GM12878 (cell line): ENCODE measurements around the gene MOAP1. TPM values are rescaled to one million over a fixed set of nuclear protein-coding genes. Genes with fewer than 3 reads are reported as not detected.

ENCODE experiments used
- ATAC-seq: fragments of 200-7000 bp; cut with Tn5 transposase; 3 replicates; pipeline ENCODE4 v1.9.1; 2020; ENCODE audit warnings: mild to moderate bottlenecking, moderate library complexity
- BruUV-seq: library from RNA; stranded (reverse); fragments of 400-500 nt; replicated peaks from 2 replicates; lab custom pipeline; 2021; lab: Mats Ljungman, UMichigan
- CTCF ChIA-PET: fragments of 300-600 bp; sonication (Branson Sonifier 250); formaldehyde crosslinking; extraction: SDS; loops from one replicate; lab custom pipeline; 2021; ENCODE audit warnings: inconsistent platforms; lab: Yijun Ruan, JAX
- POLR2A ChIA-PET: fragments of 350-600 bp; formaldehyde crosslinking; extraction: SDS; loops from one replicate; lab custom pipeline; 2021; ENCODE audit warnings: inconsistent platforms; lab: Charles Lee
- RAD21 ChIA-PET: fragments of 300-600 bp; sonication (Branson Sonifier 250); formaldehyde crosslinking; loops from one replicate; lab custom pipeline; 2023; ENCODE audit warnings: antibody characterized with exemption; ENCODE audit not compliant: unreplicated experiment; lab: Charles Lee
- SMC1A ChIA-PET: fragments of 300-600 bp; sonication (Branson Sonifier 250); formaldehyde crosslinking; loops from one replicate; lab custom pipeline; 2023; ENCODE audit not compliant: unreplicated experiment, uncharacterized antibody; lab: Charles Lee
- DNase-seq: peaks from one replicate; pipeline ENCODE4 v3.0.0-alpha.2; 2011; ENCODE audit warnings: low read depth, low spot score
- FAIRE-seq: peaks from 3 replicates; lab custom pipeline; 2011; peaks lifted over from hg19 to GRCh38; lab: Jason Lieb, UNC
- H2AFZ ChIP-seq: 2 replicates; pipeline ENCODE4 v1.6.0; 2011; ENCODE audit warnings: low read depth, low read length, control low read depth; ENCODE audit not compliant: control insufficient read depth
- H3K27ac ChIP-seq: 2 replicates; pipeline ENCODE4 v1.5.1; 2011; ENCODE audit warnings: control low read depth; ENCODE audit not compliant: control insufficient read depth, insufficient read depth
- H3K27me3 ChIP-seq, 2 experiments: replicated peaks in 1 of 2; 2 replicates each; pipeline versions ENCODE4 v1.6.0 to v1.6.1; 2011; ENCODE audit warnings: low read length in 1 of 2; ENCODE audit not compliant: control insufficient read depth in 2 of 2, insufficient read depth in 2 of 2
- H3K36me3 ChIP-seq, 2 experiments: 2 replicates each; pipeline ENCODE4 v1.5.1; 2011; ENCODE audit warnings: low read length in 1 of 2; ENCODE audit not compliant: control insufficient read depth in 2 of 2, insufficient read depth in 2 of 2
- H3K4me1 ChIP-seq: 2 replicates; pipeline ENCODE4 v1.6.1; 2011; ENCODE audit warnings: mild to moderate bottlenecking, low read length, moderate library complexity, mixed read lengths; ENCODE audit not compliant: control insufficient read depth, insufficient read depth
- H3K4me2 ChIP-seq: 2 replicates; pipeline ENCODE4 v1.6.0; 2011; ENCODE audit warnings: control low read depth; ENCODE audit not compliant: control insufficient read depth, insufficient read depth
- H3K4me3 ChIP-seq: fragments of 200-600 bp; sonication (generic); 2 replicates; pipeline ENCODE4 v1.5.1; 2016
- H3K79me2 ChIP-seq: 2 replicates; pipeline ENCODE4 v1.6.0; 2011; ENCODE audit warnings: low read length; ENCODE audit not compliant: control insufficient read depth, insufficient read depth
- H3K9ac ChIP-seq: 2 replicates; pipeline ENCODE4 v1.8.0; 2011; ENCODE audit warnings: low read length, control low read depth, mixed read lengths; ENCODE audit not compliant: control insufficient read depth, insufficient read depth
- H3K9me3 ChIP-seq: replicated peaks from 3 replicates; pipeline ENCODE4 v1.5.1; 2011; ENCODE audit warnings: mild to moderate bottlenecking, low read length; ENCODE audit not compliant: control insufficient read depth, insufficient read depth
- H4K20me1 ChIP-seq: 2 replicates; pipeline ENCODE4 v1.6.0; 2011; ENCODE audit not compliant: control insufficient read depth, insufficient read depth
- ETV6 ChIP-seq, 2 experiments: fragments of 450-650 bp in 1 of 2; IDR thresholded peaks in 1 of 2; conservative IDR thresholded peaks in 1 of 2; 2 replicates each; pipeline ENCODE4 v1.6.1; 2014; ENCODE audit warnings: antibody characterized with exemption in 1 of 2, borderline replicate concordance in 1 of 2, low read depth in 1 of 2, mild to moderate bottlenecking in 1 of 2, moderate library complexity in 1 of 2
- FOS ChIP-seq: IDR thresholded peaks from 3 replicates; pipeline ENCODE4 v1.6.1; 2011; ENCODE audit warnings: borderline replicate concordance; ENCODE audit not compliant: insufficient read length; ENCODE audit errors: extremely low read depth
- RAD21 ChIP-seq: IDR thresholded peaks from 2 replicates; pipeline ENCODE4 v1.6.1; 2011; ENCODE audit warnings: mild to moderate bottlenecking, low read depth, low read length, moderate library complexity; ENCODE audit not compliant: insufficient read depth
- SMC3 ChIP-seq: IDR thresholded peaks from 2 replicates; pipeline ENCODE4 v1.6.1; 2011; ENCODE audit warnings: low read length, improper control_type of control experiment, borderline replicate concordance
- TCF7 ChIP-seq: IDR thresholded peaks from 2 replicates; pipeline ENCODE4 v1.6.1; 2014; ENCODE audit warnings: antibody characterized with exemption, borderline replicate concordance
- ZNF384 ChIP-seq: IDR thresholded peaks from 2 replicates; pipeline ENCODE4 v1.6.1; 2012; ENCODE audit warnings: low read depth, mild to moderate bottlenecking, low read length, improper control_type of control experiment, borderline replicate concordance
- WGBS: methylation state at CpG from one replicate; pipeline ENCODE4 v1.1.6; 2016; ENCODE audit warnings: low lambda C conversion rate; ENCODE audit not compliant: insufficient replicate concordance, insufficient coverage; ENCODE audit errors: missing lambda C conversion rate; 5-methylcytosine and 5-hydroxymethylcytosine counted together
- in situ Hi-C: fragments of 300-500 bp; cut with MboI; formaldehyde crosslinking; loops from 9 replicates; pipeline ENCODE4 v1.14.3; 2018; ENCODE audit warnings: mixed read lengths
- intact Hi-C: fragments of 100-400 bp; cut with micrococcal nuclease; formaldehyde crosslinking; loops from one replicate; pipeline ENCODE4 v1.14.2; 2022; ENCODE audit not compliant: unreplicated experiment
- polyA plus RNA-seq, 11 experiments: library from polyadenylated mRNA; depleted of rRNA in 4 of 11; unstranded in 6 of 11; stranded (reverse) in 5 of 11; fragments of >200 nt; fragmentation: Nextera tagmentation in 4 of 11; fragmentation: Illumina TruSeq in 1 of 11; extraction: Ambion mirVana in 4 of 11; extraction: Trizol in 1 of 11; gene quantifications; 1 replicate in 1 of 11; 2 replicates in 10 of 11; pipeline versions ENCODE4 v1.2.1 to v1.2.3, GENCODE V29; 2011 to 2016; ENCODE audit warnings: inconsistent platforms in 2 of 11, missing spikeins in 2 of 11, low read depth in 1 of 11
- total RNA-seq, 4 experiments: library from RNA; depleted of rRNA in 3 of 4; stranded (reverse); fragments of >200 nt in 3 of 4; fragmentation: Illumina TruSeq in 1 of 4; extraction: Trizol in 1 of 4; gene quantifications; 2 replicates each; pipeline versions ENCODE4 v1.2.1 to v1.2.3, GENCODE V29; 2013 to 2021

MOAP1 gene
- total and polyA plus RNA-seq, 10 of the 15 experiments (the other 5 are each of a cell fraction or from before 2014, with no cell fraction given) = 3.1 to 51.9 (median 11.4) TPM

DNA sequence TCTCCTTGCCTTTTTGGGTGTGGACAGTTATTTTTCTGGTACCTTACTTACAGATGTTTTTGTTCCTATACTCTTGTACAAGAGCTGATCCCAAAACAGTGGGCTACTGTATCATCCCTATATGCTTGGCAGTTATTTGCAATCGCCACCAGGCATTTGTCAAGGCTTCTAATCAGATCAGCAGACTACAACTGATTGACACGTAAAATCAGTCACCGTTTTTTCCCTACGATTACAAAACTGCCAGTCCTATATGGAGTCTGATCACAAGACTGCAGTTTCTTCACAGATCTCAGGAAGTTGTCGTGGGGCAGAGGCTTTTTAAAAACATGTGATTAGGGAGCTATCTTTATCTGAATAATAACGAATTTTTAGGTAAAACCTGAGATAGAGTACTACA is 1.8 kb upstream of the MOAP1 start:
- no peak overlapping the region for H3K9ac ChIP-seq
- H3K4me1 ChIP-seq = peaks cover 9% of the 10 kb centered on the region
- DNase-seq (no peak), FAIRE-seq (peak; percentile 78), ATAC-seq (no peak)
- in situ Hi-C loops (no loop called here), intact Hi-C loops (no loop called here)
- ChIA-PET RAD21 (interaction anchor here (1.3 kb wide), 1 partner anchor 20 kb away, joined by 11 read pairs; the partner anchor contains the start of genes GON7 and UBR7), POLR2A (interaction anchor here (0.7 to 1.7 kb wide), 7 partner anchors 9 to 73 kb away, joined by 3 to 9 read pairs (median 4); partner anchors contain the start of gene GON7), SMC1A (interaction anchor here (0.9 to 2.1 kb wide), 8 partner anchors 9 to 221 kb away, joined by 3 to 16 read pairs (median 4); partner anchors contain the start of genes GON7 and UBR7), CTCF (interaction anchor here (0.6 to 5.3 kb wide), 12 partner anchors 10 to 1291 kb away, joined by 3 to 48 read pairs (median 4); partner anchors contain the start of genes GON7 and UBR7)
- no peak overlapping the region for H2AFZ ChIP-seq
- no peak for TF ChIP-seq ETV6 (conservative IDR thresholded peaks at IDR 0.05 in 1 of 2, IDR thresholded peaks at IDR 0.05 in 1 of 2; ENCODE audit: borderline replicate concordance in 1 of 2, low read depth in 1 of 2)
- TF ChIP-seq RAD21 = no peak
- TF ChIP-seq ZNF384 = no peak
- TF ChIP-seq FOS = no peak
- no peak for TF ChIP-seq TCF7
- no peak for TF ChIP-seq SMC3
- no peaks in the 10 kb centered on the region for H3K27me3 ChIP-seq
- WGBS = 41% methylated on average over 6 of the region's 6 CpGs
- H3K9me3 ChIP-seq = no peaks in the 10 kb centered on the region
- TSS peak; percentile 77 for BruUV-seq
- H3K79me2 ChIP-seq = peaks cover 29% of the 10 kb centered on the region
- H4K20me1 ChIP-seq = no peaks in the 10 kb centered on the region
- peak overlapping the region; percentile 57 for H3K4me3 ChIP-seq
- H3K36me3 ChIP-seq = no peaks in the 10 kb centered on the region; a peak in 1 of 4 replicates
- H3K27ac ChIP-seq = no peak overlapping the region
- H3K4me2 ChIP-seq = peak overlapping the region; percentile 64
